Mucosa of gallbladder (tissue), 1 donor: ENCODE measurements around the gene RET. TPM values are rescaled to one million over a fixed set of nuclear protein-coding genes. Genes with fewer than 3 reads are reported as not detected.
"Not testable (repeated sequence)": the region's sequence is repeated elsewhere in the genome, so short reads cannot be mapped to it uniquely, and the experiment has no call there.

Experiments
- DNase-seq: peaks from one replicate; pipeline ENCODE4 v3.0.0-alpha.2; 2020; ENCODE audit warnings: low spot score
- total RNA-seq: library from RNA; stranded (reverse); gene quantifications from one replicate; pipeline ENCODE4 v1.2.1, GENCODE V29; 2021
- donor health status: DM: no; HTN: no; CAD: no.

Gene RET
- total RNA-seq, 1 donor from 2014 or later: 1.6 TPM

GRCh38 chr10:43077421-43078171 is 727 bp downstream of the RET start:
- DNase-seq: no peak

- no peak for DNase-seq
Observed at GRCh38 chr10:43078175-43078985, 1.5 kb downstream of the RET start.

GRCh38 chr10:43078986-43079273 is 2.1 kb downstream of the RET start:
- no peak for DNase-seq

GRCh38 chr10:43079856-43080255 is 3.0 kb downstream of the RET start:
- DNase-seq: no peak

DNA sequence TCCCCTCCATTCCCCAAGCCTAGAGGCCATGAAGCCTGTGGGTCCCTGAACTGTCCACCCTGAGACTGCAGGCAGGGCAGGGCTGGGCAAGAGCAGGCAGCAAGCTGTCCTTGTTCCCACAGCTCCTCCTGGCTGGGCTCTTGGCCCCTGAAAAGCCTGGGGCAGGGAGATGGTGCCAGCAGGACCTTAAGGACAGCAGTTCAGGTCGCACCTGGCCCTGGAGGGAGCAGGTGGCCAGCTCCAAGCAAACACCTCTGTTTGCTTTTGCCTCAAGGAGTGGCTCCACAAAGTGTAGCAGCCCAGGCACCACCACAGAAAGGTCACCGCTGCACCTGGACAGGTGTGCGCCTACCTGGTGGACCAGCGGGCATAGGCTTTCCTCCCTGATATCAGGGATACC is 5.2 kb downstream of the RET start:
- no peak for DNase-seq

GRCh38 chr10:43082746-43083145 is 5.9 kb downstream of the RET start:
- DNase-seq: no peak

- no peak for DNase-seq
Observed at GRCh38 chr10:43083764-43084163, 6.9 kb downstream of the RET start.

DNA sequence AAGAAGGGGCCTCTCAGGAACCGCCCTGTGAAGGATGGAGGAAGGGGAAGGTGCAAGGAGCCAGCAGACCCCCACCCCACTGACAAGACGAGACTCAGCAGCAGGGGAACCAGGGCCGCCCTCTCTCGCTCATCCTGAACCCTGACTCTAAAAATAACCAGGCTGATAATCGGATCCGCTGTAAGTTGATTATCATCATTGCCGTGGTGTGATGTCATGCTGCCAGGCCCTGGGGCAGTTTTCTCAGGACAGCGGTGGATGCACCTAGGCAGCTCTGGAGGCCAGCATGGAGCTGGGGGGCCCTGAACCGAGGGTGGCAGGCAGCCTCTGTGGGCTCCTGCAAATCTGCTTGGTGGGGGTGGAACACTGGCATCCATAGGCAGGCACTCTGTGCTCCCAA is 7.9 kb downstream of the RET start:
- no peak for DNase-seq

- no peak for DNase-seq
Observed at GRCh38 chr10:43086321-43086942, 9.6 kb downstream of the RET start.

GRCh38 chr10:43089519-43089918 is 12.7 kb downstream of the RET start:
- DNase-seq: no peak

- no peak for DNase-seq
Observed at GRCh38 chr10:43090188-43090587, 13.3 kb downstream of the RET start.

GRCh38 chr10:43090664-43091063 is 13.8 kb downstream of the RET start:
- no peak for DNase-seq

GRCh38 chr10:43091846-43092245 is 15.0 kb downstream of the RET start:
- DNase-seq: no peak

DNA sequence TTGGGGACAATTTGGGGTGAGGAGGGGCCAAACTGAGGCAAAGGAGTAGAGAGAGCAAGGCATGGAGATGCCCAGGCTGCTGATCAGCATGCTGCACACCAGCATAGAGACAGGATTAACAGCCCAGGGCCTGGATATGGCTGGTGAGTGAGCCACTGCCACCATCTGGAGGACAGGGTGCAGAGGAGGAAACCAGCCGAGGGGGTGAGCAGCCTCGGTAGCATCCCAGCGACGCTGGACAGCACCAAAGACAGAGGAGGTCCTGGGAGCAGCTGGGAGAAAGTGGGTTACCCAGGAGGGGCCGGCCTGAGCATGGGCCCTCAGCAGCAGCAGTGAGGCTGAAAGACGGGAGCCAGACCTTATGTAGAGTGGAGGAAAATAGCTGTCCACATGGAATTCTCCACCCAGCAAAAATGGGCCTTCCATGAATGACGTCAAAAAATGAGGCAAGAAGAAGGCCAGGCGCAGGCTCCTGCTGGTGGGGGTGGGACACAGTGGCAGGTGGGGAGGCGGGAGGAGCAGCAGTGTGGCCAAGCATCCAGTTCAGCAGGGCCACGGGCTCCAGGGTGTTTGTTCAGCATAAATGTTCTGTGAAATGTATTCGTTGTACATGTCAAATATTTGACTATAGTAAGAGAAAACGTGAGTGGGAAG is 16.7 kb downstream of the RET start:
- DNase-seq: no peak

DNA sequence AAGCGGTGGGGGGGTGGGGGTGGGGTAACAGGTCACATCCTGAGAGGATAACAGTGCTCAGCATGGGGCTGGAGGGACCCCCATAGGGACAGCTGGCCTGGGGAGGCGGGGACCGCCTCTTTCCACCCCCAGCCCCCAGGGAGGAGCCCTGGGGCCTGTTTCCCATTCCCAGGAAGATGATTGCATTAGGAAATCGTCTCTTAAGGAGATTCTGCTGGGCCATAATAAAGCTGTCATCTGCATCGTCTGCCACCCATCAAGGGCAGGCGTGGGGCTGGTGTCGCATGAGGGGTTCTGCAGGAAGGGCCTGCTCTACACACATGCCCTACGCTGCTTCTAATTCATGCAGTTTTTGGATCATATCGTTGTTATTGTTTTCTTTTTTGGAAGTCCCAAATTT is 17.2 kb downstream of the RET start:
- no peak for DNase-seq

DNA sequence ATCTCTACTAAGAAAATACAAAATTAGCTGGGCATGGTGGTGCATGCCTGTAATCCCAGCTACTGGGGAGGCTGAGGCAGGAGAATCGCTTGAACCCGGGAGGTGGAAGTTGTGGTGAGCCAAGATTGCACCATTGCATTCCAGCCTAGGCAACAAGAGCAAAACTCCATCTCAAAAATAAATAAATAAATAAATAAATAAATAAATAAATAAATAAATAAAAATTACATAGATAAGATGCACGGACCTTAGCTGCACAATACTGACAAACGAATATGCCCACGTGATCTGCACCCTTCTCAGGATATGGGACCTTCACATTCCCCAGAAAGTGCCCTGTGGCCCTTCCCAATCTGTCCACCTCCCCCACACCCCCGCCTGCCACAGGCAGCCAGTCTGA is 22.5 kb downstream of the RET start:
- DNase-seq: not testable (repeated sequence)

DNA sequence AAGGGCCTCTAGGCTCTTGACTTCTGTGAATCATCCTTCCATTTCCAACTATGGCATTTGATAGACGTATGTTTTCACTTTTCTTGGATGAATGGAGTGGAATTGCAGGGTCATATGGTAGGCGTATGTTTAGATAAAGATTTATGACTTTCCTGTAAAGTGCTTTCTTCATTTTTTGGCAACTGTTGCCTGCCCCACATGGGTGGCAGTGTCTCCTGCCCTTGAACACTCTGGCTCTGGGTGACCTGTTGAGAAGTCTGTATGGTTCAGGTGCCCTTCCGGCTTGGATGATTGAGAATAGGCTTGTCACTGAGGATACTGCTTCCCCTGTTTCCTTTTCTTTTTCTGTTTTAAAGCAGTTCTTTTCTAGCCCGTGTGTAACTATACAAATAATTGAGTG is 23.1 kb downstream of the RET start:
- no peak for DNase-seq

- no peak for DNase-seq
Observed at GRCh38 chr10:43100366-43100765, 23.5 kb downstream of the RET start.

DNA sequence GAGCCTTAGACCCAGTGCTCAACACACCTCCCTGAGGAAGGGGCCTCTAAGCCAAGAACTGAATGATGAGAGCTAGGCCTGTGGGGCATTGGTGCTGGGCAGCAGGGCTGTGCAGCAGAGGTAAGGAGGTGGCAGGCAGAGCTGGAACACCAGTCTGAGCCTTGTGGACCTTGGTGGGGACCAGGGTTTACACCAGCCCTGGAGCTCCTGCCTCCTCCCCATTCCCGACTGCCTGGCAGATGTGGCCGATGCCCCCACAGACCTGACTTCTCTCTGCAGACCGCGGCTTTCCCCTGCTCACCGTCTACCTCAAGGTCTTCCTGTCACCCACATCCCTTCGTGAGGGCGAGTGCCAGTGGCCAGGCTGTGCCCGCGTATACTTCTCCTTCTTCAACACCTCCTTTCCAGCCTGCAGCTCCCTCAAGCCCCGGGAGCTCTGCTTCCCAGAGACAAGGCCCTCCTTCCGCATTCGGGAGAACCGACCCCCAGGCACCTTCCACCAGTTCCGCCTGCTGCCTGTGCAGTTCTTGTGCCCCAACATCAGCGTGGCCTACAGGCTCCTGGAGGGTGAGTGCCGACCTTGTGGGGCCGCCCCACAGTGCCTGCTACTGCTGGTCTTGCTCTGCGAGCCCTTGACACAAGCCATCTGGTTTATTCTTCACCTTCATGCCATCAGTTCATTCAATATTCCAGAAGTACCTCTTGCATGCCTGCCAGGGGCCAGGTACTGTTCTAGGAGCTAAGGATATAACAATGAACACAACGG is 25.4 kb downstream of the RET start:
- DNase-seq: no peak

DNA sequence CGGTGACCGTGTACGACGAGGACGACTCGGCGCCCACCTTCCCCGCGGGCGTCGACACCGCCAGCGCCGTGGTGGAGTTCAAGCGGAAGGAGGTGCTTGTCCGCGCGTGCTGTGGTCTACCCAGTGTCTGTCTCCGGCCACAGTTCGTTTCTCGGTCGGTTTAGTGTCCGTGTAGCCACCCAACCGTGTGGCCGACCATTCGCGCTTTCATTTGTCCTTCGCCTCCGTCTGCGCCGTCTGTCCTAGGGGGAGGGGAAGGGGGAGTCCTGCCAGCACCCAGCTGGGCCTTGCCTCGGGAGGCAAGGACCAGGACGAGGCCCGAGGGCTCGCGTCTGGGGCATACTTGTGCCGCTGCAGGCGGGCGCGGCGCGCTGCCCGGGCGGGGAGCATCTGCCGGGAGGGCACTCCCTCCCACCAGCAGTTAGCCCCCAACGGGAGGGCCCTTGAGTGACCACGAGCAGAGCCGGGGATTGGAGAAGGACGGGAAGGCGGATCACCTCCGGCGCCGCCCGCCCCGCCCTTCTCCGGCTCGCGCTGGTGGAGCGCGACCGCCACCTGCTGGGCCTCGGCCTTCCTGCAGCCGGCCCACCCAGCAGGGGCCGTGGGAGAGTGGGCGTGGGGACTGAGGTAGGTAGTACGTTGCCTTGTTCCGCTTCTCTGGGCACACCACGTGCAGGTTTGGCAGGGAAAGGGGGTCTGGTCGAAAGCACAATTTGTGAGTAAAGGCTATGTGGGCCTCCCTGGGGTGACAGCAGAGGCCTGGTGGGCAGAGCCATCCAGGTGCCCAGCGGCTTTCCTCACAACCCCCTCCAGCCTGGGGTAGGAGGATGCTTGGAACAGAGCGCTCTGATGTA is 28.5 kb downstream of the RET start:
- peak; percentile 60 for DNase-seq

- DNase-seq: no peak
Observed at GRCh38 chr10:43105956-43106229, 29.0 kb downstream of the RET start.
